HG03045 (cell line): ENCODE data around the gene ALDH3A2.

ENCODE experiments used
- ATAC-seq: cut with Tn5 transposase; IDR thresholded peaks from one replicate; pipeline ENCODE4 v1.9.1; 2021; ENCODE audit warnings: mild to moderate bottlenecking, moderate library complexity; ENCODE audit not compliant: unreplicated experiment

Gene ALDH3A2

DNA sequence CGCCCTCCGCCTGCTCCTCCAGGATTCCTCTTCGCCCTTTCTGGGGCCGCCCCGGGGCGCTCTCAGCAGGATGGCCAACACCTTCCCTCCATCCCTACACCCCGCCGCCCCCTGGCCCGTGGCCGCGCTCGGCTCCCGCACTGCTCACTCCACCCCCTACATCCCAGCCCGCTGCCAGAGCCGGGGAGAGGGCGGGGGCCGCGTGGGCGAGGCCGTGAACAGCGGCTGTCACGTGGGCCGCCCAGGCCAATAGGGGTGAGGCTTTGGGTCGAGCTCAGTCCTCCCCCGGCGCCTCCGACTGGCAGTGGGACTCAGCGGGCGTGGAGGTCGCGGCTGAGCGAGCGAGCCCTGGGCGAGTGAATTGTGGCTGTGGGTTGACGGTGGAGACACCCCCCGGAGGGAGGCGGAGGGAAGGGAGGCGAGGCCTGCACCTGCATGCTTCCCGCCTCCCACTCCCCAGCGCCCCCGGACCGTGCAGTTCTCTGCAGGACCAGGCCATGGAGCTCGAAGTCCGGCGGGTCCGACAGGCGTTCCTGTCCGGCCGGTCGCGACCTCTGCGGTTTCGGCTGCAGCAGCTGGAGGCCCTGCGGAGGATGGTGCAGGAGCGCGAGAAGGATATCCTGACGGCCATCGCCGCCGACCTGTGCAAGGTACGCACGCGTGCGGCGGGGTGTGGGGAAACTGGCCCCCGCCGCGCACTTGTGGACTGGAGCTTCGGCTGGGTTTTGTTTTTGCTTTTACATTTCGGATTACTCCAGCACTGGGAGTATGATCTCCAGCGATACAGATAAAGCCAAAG is at the start of gene ALDH3A2:
ALDH3A2 (plus strand) TSS at position 277 of the 799 bp plus-strand sequence; CDS start at position 498, 221 bp downstream.
- peak; percentile 88 for ATAC-seq

- no peak for ATAC-seq
Observed at GRCh38 chr17:19610311-19610710, 38.2 kb upstream of the ALDH3A2 start.

- no peak for ATAC-seq
Observed at GRCh38 chr17:19610879-19611278, 37.7 kb upstream of the ALDH3A2 start.

- ATAC-seq: no peak
Observed at GRCh38 chr17:19613979-19614378, 34.6 kb upstream of the ALDH3A2 start.

- no peak for ATAC-seq
Observed at GRCh38 chr17:19614900-19615299, 33.7 kb upstream of the ALDH3A2 start.

- ATAC-seq: no peak
Observed at GRCh38 chr17:19618015-19618414, 30.5 kb upstream of the ALDH3A2 start.

GRCh38 chr17:19619705-19620325 is 28.7 kb upstream of the ALDH3A2 start:
- no peak for ATAC-seq

DNA sequence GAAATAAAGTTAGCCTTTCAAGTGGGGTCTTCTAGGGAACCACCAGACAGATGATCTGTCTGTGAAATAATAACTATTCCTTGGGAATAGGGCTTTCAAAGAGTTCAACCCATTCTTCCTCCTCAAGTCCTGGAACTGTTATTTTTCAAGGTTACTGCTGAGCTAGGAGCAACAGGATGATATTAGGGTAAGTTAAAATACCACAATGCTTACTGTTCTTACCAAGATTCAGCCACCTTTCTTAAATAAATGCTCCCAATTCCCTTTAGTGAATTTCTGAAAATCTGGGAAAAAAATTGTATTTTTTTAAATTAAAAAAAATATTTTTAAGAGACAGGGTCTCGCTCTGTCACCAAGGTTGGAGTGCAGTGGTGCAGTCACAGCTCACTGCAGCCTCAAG is 26.9 kb upstream of the ALDH3A2 start:
- no peak for ATAC-seq

DNA sequence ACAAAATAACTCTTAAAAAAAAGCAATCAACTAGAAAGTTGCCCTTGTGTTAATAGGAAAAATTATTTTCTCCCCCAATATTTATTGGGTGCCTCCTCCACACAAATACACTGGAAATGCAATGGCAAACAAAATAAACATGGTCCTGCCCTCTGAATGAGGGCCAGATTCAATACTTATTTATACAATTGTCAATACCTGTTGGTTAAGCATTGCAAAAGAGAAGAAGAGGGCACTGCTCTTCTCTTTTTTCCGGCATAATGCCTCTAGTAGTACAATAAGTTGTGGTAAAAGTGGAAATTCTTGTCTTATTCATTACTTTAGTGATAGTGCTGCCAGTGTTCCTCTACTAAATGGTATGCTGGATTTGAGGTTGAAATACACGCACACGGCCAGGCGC is 22.5 kb upstream of the ALDH3A2 start:
- no peak for ATAC-seq

DNA sequence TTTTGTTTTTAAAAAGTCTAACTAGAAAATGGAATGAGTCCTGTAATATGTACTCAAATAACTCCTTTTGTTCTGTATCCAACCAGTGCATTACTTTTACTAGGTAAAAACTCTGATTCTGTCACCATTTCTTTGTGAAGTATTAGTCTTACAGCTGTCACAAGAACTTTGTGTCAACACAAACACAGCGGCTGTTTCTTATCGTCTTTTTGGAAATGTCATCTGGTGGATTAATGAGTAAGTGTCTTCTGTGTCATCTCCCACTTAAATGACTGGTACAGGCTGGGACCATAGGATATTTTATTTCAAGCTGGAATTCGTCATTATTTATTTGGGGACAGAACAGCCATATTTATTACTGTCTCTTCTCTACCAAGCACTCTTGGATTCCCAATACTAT is 19.1 kb upstream of the ALDH3A2 start:
- ATAC-seq: no peak

DNA sequence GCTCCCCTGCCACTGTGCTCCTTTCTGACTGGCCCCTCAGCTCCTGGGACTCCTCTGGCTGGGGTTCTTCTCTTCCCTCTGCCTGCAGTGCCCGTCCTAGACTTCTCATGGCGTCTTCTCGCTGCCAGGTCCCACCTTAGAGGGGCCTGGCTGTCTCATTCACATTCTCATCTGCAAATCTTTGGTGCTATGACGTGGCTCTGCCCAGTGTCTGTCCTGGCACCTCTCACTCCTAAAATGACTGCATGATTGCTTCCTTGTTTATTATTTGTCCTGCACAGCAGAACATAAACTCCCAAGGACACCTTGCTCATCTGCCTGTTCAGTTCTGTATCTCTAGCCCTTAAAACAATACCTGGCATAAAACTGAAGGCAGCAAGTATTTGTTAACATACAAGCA is 18.5 kb upstream of the ALDH3A2 start:
- ATAC-seq: no peak

GRCh38 chr17:19630661-19631060 is 17.9 kb upstream of the ALDH3A2 start:
- ATAC-seq: no peak

DNA sequence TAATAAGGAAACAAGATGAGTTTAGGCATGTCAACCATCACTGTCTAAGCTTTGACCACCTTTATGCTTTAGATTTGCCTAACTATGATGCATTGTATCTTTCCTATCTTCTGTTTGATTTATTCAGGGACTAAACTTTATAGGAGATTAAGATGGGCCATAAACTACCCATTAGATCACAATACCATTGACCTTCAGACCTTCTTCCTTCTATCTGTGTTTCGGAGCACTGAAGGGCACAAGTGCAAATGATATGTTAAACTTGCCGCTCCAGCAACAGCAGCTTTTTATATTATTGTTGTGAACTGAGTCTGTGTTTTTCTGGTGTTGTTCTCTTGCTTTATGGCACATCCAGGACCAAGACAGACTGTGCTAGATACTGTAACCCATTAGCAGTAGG is 16.6 kb upstream of the ALDH3A2 start:
- ATAC-seq: no peak

GRCh38 chr17:19641687-19642372 is 6.7 kb upstream of the ALDH3A2 start:
- no peak for ATAC-seq

DNA sequence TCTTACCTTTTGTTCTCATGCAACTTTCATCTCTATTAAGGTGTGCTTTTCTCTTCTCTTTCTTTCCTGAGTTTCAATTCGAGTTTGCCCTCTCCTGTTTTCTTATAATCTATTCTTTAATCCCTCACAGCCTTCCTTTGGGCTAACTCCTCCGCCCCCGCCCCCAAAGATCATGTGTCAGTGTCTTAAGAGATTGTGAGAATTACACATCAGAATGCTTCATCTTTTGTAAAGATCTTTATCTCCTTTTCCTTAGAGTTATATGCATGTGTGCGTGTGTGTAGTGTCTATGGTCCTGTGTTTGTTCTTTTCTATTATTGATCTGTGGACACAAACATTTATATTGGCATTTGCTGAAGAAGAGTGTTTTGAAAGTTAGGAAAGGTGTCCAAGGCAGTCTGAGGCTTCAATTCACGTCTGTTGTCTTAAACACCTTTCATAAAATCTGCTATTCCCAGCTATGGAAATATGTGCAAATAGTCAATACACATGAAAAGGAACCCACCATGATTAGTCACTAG is 6.1 kb upstream of the ALDH3A2 start:
- no peak for ATAC-seq

DNA sequence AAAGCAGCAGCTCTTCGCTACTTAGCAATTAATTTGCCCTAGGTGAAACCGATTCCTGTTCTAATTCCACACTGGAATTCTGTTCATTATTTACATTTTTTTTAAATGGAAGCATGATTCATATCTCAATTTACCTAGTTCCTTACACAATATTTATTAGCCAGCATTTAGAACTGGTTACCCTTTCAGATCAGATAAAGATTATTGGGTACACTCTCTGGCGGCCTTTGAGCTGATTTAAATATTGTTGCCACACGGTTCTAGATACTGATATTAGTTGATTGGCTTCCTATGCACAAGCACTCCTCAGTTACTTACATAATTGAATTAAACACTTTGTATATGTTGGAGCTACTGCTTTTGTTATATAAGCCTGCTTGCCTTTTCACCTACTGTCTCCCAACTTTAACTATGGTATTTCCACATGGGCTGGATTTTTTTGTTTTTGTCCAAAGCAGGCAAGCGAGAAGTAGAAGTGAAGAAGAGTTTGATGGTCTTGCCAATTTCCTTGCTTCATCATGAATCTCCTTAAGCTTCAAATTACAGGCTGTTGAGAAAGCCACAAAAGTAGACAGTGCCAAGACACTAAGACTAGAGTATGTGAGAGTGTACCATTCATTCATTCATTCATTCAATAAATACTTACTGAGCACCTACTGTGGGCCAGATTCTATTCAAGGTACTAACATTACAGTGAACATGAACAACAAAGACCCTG is 3.9 kb upstream of the ALDH3A2 start:
- ATAC-seq: no peak

DNA sequence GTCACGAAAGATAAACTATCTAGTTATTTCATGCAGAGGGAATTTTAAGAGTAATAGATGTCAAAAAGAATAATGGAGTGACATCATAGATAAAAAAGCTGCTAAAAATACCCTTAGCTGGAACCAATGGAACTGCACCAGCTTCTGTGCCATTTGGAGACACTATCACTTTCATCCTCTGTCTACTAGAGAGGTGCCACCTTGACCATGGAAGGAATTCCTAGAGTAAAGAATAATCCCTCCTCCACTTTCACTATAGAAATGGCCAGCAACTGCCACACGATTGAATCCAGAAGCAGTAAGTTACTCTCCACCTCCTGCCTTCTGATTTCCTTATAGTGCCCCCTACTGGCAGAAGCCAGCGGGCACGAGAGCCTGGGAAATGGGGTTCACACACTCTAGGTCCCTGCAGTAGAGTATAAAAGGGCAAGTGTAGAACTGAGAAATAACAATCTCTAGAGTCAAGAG is 2.8 kb upstream of the ALDH3A2 start:
- ATAC-seq: no peak

DNA sequence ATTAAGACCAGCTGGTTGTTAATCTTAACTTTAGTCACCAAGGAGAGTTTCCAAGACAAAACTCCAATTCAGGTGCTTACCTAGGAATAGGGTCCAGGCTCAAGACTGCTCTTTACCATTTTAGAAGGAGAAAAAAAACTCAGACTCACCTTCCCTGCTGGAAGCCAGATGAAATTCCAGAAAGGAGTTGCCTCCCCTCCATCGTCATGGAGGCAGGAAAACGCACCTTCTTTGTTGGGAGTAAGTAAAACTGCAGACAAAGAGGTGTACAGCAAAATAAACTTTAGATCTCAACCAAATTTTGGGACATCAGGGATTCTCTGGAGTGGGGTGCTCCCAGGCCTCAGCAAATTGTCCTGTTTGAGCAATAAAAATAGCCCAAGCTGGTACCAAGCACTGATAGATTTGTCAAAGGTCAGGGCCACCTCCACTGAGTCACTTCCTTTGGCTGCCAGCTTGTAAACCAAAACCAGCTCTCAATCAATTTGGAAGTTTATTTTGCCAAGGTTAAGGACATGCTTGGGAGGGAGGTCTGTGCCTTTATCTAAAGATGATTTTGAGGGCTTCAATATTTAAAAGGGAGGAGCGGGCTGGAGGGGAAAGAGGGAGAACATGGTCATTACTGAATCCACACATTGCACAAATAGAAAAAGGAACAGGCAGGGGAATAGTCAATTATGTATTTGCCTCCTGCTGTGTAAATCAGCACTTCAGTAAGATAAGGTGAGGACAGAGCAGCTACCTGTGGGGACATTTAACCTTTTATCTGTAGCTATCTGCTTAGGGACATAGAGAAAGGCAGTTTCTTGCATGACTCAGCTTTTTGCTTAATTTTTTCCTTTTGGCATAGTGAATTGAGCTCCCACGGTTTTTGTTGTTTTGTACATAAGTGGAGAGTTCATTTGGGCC is 1.5 kb upstream of the ALDH3A2 start:
- no peak for ATAC-seq

DNA sequence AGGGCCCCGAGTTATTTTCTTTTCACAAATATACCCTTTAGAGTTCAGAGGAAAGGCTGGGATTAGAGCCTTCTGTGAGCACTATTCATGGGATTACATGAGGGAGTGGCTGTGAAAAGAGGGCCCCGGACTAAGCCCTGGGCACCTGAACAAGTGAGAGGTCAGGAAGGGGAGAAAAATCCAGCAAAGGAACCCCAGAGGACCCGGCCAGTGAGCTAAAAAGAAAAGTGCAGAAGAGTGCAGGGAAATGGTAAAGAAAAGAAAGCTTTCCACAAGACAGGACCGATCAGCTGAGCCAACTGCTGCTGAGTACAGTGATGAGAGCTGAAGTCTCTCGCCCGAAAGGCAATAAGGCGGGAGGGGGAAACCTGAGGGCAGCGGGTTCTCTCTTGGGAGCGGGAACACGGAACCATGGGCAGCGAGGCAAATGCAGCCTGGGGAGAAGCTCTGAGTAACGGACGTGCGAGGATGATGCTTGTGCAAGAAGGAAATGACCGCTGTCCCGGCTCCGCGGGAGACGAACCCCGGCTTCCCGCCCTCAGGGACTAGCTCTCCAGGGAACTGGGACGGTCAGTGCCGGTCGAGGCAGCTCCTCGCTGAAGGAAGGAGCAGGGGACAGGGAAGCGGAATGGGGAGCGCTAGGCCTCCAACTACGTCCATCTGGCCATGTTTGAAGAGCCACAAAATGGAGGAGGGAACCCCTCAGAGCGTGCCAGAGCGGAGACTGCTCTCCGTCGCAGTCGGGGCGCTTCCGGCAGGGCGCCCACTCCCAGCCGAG is 665 bp upstream of the ALDH3A2 start:
- peak; percentile 33 for ATAC-seq
